HepG2 (cell line): ENCODE measurements around the gene CCDC70. TPM values are rescaled to one million over a fixed set of nuclear protein-coding genes. Genes with fewer than 3 reads are reported as not detected.

Experiments used
- KDM1A ChIP-seq: IDR thresholded peaks from 2 replicates; pipeline ENCODE4 v1.6.1; 2016; ENCODE audit warnings: missing compliant biosample characterization
- KLF11 ChIP-seq: IDR thresholded peaks from 2 replicates; pipeline ENCODE4 v1.6.1; 2016; ENCODE audit warnings: missing compliant biosample characterization
- RNF2 ChIP-seq: fragments of 450-650 bp; conservative IDR thresholded peaks from 2 replicates; pipeline ENCODE4 v1.6.1; 2016; ENCODE audit warnings: low read depth
- U2AF1 ChIP-seq: fragments of 200-400 bp; formaldehyde crosslinking; optimal IDR thresholded peaks from 2 replicates; pipeline ENCODE3; 2017; ENCODE audit warnings: mild to moderate bottlenecking, low read depth, low read length
- YEATS2 ChIP-seq: sonication (generic); formaldehyde crosslinking; IDR thresholded peaks from 2 replicates; pipeline ENCODE4 v1.4.0; 2020; ENCODE audit warnings: missing genetic modification reagents, borderline replicate concordance
- ZNF331 ChIP-seq: sonication (generic); formaldehyde crosslinking; IDR thresholded peaks from 2 replicates; pipeline ENCODE4 v1.4.0; 2020; ENCODE audit warnings: missing genetic modification reagents
- polyA plus RNA-seq, 8 experiments: library from polyadenylated mRNA; depleted of rRNA in 3 of 8; stranded (reverse) in 7 of 8; unstranded in 1 of 8; fragments of >200 nt; fragmentation: Illumina TruSeq in 4 of 8; extraction: Trizol in 4 of 8; gene quantifications; 2 replicates each; pipeline versions ENCODE4 v1.2.1 to v1.2.3, GENCODE V29; 2011 to 2016; ENCODE audit warnings: low read depth in 4 of 8, missing spikeins in 1 of 8, mixed read lengths in 1 of 8; ENCODE audit not compliant: insufficient read depth in 1 of 8
- total RNA-seq, 5 experiments: library from RNA; depleted of rRNA; stranded (reverse); fragments of >200 nt; fragmentation: Illumina TruSeq; extraction: Trizol; gene quantifications; 2 replicates each; pipeline ENCODE4 v1.2.3, GENCODE V29; 2016; ENCODE audit warnings: low read depth in 1 of 5
- TF ChIP-seq, protein P1 (sequence below): IDR thresholded peaks from 2 replicates; pipeline ENCODE4 v1.6.1; 2012; ENCODE audit warnings: low read depth, low read length, improper control_type of control experiment
- TF ChIP-seq, protein P2 (sequence below): sonication (generic); formaldehyde crosslinking; IDR thresholded peaks from 2 replicates; pipeline ENCODE4 v1.5.0; 2020; ENCODE audit warnings: missing genetic modification reagents
- TF ChIP-seq, protein P3 (sequence below): sonication (generic); formaldehyde crosslinking; IDR thresholded peaks from 2 replicates; pipeline ENCODE4 v1.5.1; 2020; ENCODE audit warnings: mild to moderate bottlenecking, missing genetic modification reagents, moderate library complexity
- TF ChIP-seq, protein P4 (sequence below), 2 experiments: sonication (generic) in 1 of 2; formaldehyde crosslinking in 1 of 2; IDR thresholded peaks; 2 replicates each; pipeline versions ENCODE4 v1.4.0 to v1.6.1; 2016 to 2020; ENCODE audit warnings: borderline replicate concordance in 1 of 2, low read depth in 1 of 2, mild to moderate bottlenecking in 1 of 2, missing genetic modification reagents in 1 of 2
- TF ChIP-seq, protein P5 (sequence below): sonication (generic); formaldehyde crosslinking; IDR thresholded peaks from 2 replicates; pipeline ENCODE4 v1.4.0; 2020; ENCODE audit warnings: missing genetic modification reagents

CCDC70 gene
- total and polyA plus RNA-seq, 2 of the 13 experiments (the other 11 are each of a cell fraction or from before 2014, with no cell fraction given): 0.13 TPM; not detected in 1

DNA sequence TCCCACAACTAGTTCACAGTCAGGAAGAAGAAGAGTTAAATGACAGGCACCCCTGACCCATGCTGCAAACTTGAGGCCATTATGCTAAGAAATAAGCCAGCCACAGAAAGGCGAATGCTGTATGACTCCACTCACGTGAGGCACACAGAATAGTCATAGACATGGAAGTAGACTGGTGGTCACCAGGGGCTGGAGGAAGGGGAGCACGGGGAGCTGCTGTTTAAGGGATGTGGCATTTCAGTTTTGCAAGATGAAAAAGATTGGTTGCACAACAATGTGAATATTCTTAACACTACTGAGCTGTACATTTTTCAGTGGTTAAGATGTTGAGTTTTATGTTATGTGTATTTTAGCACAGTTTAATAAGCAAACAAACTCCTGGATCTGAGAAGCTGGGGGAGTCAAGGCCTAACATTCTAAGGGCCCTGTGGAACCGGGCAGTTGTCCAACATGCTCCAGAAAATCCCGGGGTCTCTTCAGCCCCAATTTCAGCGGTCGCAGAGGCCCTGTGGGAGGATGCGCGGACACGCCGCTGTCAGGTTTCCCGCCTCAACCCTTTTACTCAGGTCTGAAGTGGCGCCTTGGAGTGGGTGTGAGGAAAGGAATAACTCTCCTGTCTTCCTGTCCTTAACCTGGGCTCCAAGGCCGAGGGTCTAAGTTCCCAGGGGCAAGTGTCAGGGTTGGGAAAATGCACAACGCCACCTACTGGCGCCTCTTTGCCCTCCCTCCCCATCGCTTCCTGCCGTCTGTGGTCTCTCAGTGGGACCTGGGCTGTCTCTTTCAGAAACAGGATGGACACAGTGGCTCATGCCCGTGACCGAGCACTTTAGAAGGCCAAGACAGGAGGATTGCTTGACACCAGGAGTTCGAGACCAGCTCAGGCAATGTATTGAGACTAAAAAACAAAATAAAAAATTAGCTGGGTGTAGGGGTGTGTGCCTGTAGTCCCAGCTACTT, 12.3 kb upstream of the CCDC70 start (continued):
- TF ChIP-seq, protein P1, sequence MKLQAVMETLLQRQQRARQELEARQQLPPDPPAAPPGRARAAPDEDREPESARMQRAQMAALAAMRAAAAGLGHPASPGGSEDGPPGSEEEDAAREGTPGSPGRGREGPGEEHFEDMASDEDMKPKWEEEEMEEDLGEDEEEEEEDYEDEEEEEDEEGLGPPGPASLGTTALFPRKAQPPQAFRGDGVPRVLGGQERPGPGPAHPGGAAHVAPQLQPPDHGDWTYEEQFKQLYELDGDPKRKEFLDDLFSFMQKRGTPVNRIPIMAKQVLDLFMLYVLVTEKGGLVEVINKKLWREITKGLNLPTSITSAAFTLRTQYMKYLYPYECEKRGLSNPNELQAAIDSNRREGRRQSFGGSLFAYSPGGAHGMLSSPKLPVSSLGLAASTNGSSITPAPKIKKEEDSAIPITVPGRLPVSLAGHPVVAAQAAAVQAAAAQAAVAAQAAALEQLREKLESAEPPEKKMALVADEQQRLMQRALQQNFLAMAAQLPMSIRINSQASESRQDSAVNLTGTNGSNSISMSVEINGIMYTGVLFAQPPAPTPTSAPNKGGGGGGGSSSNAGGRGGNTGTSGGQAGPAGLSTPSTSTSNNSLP: no peak
- TF ChIP-seq KLF11 (CRISPR knock-in tag): no peak
- no peak for TF ChIP-seq YEATS2 (CRISPR knock-in tag)
- TF ChIP-seq U2AF1: no peak
- no peak for TF ChIP-seq KDM1A (CRISPR knock-in tag)
- TF ChIP-seq, protein P2, sequence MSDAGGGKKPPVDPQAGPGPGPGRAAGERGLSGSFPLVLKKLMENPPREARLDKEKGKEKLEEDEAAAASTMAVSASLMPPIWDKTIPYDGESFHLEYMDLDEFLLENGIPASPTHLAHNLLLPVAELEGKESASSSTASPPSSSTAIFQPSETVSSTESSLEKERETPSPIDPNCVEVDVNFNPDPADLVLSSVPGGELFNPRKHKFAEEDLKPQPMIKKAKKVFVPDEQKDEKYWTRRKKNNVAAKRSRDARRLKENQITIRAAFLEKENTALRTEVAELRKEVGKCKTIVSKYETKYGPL: no peak
- TF ChIP-seq RNF2: no peak
- TF ChIP-seq, protein P3, sequence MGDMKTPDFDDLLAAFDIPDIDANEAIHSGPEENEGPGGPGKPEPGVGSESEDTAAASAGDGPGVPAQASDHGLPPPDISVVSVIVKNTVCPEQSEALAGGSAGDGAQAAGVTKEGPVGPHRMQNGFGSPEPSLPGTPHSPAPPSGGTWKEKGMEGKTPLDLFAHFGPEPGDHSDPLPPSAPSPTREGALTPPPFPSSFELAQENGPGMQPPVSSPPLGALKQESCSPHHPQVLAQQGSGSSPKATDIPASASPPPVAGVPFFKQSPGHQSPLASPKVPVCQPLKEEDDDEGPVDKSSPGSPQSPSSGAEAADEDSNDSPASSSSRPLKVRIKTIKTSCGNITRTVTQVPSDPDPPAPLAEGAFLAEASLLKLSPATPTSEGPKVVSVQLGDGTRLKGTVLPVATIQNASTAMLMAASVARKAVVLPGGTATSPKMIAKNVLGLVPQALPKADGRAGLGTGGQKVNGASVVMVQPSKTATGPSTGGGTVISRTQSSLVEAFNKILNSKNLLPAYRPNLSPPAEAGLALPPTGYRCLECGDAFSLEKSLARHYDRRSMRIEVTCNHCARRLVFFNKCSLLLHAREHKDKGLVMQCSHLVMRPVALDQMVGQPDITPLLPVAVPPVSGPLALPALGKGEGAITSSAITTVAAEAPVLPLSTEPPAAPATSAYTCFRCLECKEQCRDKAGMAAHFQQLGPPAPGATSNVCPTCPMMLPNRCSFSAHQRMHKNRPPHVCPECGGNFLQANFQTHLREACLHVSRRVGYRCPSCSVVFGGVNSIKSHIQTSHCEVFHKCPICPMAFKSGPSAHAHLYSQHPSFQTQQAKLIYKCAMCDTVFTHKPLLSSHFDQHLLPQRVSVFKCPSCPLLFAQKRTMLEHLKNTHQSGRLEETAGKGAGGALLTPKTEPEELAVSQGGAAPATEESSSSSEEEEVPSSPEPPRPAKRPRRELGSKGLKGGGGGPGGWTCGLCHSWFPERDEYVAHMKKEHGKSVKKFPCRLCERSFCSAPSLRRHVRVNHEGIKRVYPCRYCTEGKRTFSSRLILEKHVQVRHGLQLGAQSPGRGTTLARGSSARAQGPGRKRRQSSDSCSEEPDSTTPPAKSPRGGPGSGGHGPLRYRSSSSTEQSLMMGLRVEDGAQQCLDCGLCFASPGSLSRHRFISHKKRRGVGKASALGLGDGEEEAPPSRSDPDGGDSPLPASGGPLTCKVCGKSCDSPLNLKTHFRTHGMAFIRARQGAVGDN (CRISPR knock-in tag): peak; percentile 32; the same call in 1 of the 2 replicates
- TF ChIP-seq, protein P4, sequence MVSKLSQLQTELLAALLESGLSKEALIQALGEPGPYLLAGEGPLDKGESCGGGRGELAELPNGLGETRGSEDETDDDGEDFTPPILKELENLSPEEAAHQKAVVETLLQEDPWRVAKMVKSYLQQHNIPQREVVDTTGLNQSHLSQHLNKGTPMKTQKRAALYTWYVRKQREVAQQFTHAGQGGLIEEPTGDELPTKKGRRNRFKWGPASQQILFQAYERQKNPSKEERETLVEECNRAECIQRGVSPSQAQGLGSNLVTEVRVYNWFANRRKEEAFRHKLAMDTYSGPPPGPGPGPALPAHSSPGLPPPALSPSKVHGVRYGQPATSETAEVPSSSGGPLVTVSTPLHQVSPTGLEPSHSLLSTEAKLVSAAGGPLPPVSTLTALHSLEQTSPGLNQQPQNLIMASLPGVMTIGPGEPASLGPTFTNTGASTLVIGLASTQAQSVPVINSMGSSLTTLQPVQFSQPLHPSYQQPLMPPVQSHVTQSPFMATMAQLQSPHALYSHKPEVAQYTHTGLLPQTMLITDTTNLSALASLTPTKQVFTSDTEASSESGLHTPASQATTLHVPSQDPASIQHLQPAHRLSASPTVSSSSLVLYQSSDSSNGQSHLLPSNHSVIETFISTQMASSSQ (IDR thresholded peaks at IDR 0.05; ENCODE audit: low read depth): no peak
- TF ChIP-seq, protein P4 (CRISPR knock-in tag; IDR thresholded peaks at IDR 0.05; ENCODE audit: borderline replicate concordance): 0 out of 2 replicates have a peak, but pooled peaks have one; percentile 21
- TF ChIP-seq, protein P5, sequence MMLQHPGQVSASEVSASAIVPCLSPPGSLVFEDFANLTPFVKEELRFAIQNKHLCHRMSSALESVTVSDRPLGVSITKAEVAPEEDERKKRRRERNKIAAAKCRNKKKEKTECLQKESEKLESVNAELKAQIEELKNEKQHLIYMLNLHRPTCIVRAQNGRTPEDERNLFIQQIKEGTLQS (CRISPR knock-in tag): no peak
- TF ChIP-seq ZNF331 (CRISPR knock-in tag): no peak
